Measurements from ENCODE around the gene MPDU1. TPM values are rescaled to one million over a fixed set of nuclear protein-coding genes. Genes with fewer than 3 reads are reported as not detected.

MPDU1 gene
- 100 to 1,000 TPM in 3 of 4 donors, 10 to 100 TPM in 1; 86.5 to 144 (median 122) TPM for total RNA-seq

- DNase-seq (ENCODE audit: low spot score) (peak; percentile 74), ATAC-seq (ENCODE audit: low FRiP score) (peak; percentile 70)
- TF ChIP-seq, protein P1, sequence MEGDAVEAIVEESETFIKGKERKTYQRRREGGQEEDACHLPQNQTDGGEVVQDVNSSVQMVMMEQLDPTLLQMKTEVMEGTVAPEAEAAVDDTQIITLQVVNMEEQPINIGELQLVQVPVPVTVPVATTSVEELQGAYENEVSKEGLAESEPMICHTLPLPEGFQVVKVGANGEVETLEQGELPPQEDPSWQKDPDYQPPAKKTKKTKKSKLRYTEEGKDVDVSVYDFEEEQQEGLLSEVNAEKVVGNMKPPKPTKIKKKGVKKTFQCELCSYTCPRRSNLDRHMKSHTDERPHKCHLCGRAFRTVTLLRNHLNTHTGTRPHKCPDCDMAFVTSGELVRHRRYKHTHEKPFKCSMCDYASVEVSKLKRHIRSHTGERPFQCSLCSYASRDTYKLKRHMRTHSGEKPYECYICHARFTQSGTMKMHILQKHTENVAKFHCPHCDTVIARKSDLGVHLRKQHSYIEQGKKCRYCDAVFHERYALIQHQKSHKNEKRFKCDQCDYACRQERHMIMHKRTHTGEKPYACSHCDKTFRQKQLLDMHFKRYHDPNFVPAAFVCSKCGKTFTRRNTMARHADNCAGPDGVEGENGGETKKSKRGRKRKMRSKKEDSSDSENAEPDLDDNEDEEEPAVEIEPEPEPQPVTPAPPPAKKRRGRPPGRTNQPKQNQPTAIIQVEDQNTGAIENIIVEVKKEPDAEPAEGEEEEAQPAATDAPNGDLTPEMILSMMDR (IDR thresholded peaks at IDR 0.05) = no peak
These were observed at the start of gene MPDU1 for GRCh38 chr17:7583253-7584109. MPDU1 (plus strand) TSS chr17:7583852; CDS start chr17:7583863, 11 bp downstream.

DNA sequence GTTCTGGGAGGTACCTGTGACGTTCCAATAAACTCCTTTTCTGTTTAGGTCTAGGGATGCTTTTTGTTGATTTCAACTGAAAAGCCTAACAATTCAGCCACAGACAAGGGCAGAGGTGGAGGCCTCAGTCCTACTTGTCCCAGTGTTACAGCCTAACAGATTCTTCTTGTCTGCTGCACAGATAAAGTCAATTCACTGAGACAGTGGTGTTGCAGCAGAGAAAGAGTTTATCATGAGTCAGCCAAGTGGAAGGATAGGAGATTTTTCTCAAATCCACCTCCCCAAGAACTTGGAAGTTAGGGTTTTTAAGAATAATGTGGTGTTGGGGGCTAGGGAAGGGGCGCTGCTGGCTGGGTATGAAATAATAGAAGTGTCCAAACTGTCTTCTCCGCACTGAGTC lies 45.6 kb upstream of the MPDU1 start:
- TF ChIP-seq, protein P1 (IDR thresholded peaks at IDR 0.05) = no peak
- ATAC-seq (ENCODE audit: low FRiP score) (no peak), DNase-seq (ENCODE audit: low spot score) (no peak)

GRCh38 chr17:7538891-7539545 lies 44.6 kb upstream of the MPDU1 start:
- DNase-seq (ENCODE audit: low spot score) (no peak), ATAC-seq (ENCODE audit: low FRiP score) (no peak)
- TF ChIP-seq, protein P1 (IDR thresholded peaks at IDR 0.05) = no peak

- no peak for ATAC-seq (ENCODE audit: low FRiP score)
- TF ChIP-seq, protein P1 (IDR thresholded peaks at IDR 0.05) = no peak
- no peak for DNase-seq (ENCODE audit: low spot score)
These were observed 42.5 kb upstream of the MPDU1 start for GRCh38 chr17:7541074-7541621.

GRCh38 chr17:7544911-7545310 lies 38.7 kb upstream of the MPDU1 start:
- TF ChIP-seq, protein P1 (IDR thresholded peaks at IDR 0.05) = no peak
- DNase-seq (ENCODE audit: low spot score) = no peak
- ATAC-seq (ENCODE audit: low FRiP score) = no peak

GRCh38 chr17:7548585-7549400 lies 34.9 kb upstream of the MPDU1 start, which contains the start of gene TNFSF12:
TNFSF12 (plus strand) TSS chr17:7549058; CDS start chr17:7549154, 96 bp downstream.
- TF ChIP-seq, protein P1 (IDR thresholded peaks at IDR 0.05) = no peak
- peak; percentile 69 for ATAC-seq (ENCODE audit: low FRiP score)
- DNase-seq (ENCODE audit: low spot score) = no peak
